ENCODE data around the gene OR6J1. TPM values are rescaled to one million over a fixed set of nuclear protein-coding genes. Genes with fewer than 3 reads are reported as not detected.

The OR6J1 gene
- total and polyA plus RNA-seq, 12 donors, result not detected

DNA sequence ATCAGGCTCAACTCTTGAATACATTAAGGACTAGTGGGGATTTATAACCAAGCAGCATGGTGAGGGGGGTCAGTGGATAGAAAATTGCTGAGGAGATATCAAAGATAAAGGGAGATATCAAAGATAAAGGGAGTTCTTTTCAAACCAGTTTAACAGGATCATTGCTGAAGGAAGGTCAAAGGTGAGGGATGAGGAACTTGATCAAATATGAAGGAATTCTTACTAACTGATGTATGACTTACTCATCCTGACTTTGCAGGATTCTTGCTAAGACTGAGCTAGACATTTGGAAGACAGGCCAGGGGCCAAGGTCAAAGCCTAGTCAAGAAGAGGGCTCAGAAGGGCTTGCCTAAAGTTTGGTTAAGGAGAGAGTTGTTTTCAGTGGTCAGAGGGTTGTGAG, 41.3 kb downstream of the OR6J1 start:
- no peaks in the 10 kb centered on the region for H3K9me3 ChIP-seq (replicated peaks in 1 of 3)
- DNase-seq, result no peak
- H3K4me3 ChIP-seq, result no peak overlapping the region
- TF ChIP-seq, protein P1, sequence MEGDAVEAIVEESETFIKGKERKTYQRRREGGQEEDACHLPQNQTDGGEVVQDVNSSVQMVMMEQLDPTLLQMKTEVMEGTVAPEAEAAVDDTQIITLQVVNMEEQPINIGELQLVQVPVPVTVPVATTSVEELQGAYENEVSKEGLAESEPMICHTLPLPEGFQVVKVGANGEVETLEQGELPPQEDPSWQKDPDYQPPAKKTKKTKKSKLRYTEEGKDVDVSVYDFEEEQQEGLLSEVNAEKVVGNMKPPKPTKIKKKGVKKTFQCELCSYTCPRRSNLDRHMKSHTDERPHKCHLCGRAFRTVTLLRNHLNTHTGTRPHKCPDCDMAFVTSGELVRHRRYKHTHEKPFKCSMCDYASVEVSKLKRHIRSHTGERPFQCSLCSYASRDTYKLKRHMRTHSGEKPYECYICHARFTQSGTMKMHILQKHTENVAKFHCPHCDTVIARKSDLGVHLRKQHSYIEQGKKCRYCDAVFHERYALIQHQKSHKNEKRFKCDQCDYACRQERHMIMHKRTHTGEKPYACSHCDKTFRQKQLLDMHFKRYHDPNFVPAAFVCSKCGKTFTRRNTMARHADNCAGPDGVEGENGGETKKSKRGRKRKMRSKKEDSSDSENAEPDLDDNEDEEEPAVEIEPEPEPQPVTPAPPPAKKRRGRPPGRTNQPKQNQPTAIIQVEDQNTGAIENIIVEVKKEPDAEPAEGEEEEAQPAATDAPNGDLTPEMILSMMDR (IDR thresholded peaks at IDR 0.05), result no peak
- TF ChIP-seq POLR2A (IDR thresholded peaks at IDR 0.05), result no peak
- intact Hi-C loops (cut with DNase I), result no loop called here
- peaks cover 0 to 63% of the 10 kb centered on the region in 2 donors for H3K36me3 ChIP-seq (replicated peaks in 1 of 2)
- peaks cover 13 to 25% of the 10 kb centered on the region in 2 donors for H3K4me1 ChIP-seq (replicated peaks in 1 of 2)
- H3K27me3 ChIP-seq, result no peaks in the 10 kb centered on the region
- no peak overlapping the region for H3K27ac ChIP-seq

DNA sequence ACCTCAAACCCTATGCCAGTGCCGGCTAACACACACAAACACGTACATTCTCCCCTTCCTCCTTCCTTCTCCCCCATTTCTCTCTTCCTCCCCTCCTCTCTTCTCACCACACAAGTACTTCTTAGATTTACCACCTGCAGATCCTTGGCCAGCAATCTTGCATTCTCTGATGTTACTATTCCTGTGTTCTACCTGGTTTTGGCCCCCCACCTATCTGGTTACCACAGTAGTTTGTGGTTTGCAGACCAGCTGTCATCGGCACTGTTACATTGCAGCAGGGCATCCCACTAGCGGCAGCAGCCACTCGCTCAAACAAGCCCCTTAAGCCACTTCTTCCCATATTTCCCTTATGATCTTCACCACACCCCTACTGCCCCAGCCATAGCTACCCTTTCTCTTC, 42.2 kb downstream of the OR6J1 start:
- Histone ChIP-seq H3K4me1 (replicated peaks in 1 of 2) (peaks cover 13 to 33% of the 10 kb centered on the region in 2 donors), H3K4me3 (no peak overlapping the region), H3K9me3 (replicated peaks in 1 of 3) (no peaks in the 10 kb centered on the region), H3K36me3 (replicated peaks in 1 of 2) (peaks cover 0 to 55% of the 10 kb centered on the region in 2 donors), H3K27ac (no peak overlapping the region), H3K27me3 (no peaks in the 10 kb centered on the region)
- no peak for TF ChIP-seq POLR2A (IDR thresholded peaks at IDR 0.05)
- 85 to 91% (median 87%) methylated on average over 5 of the region's 5 CpGs for WGBS, 4 donors
- DNase-seq, result no peak
- intact Hi-C loops (cut with DNase I), result no loop called here

DNA sequence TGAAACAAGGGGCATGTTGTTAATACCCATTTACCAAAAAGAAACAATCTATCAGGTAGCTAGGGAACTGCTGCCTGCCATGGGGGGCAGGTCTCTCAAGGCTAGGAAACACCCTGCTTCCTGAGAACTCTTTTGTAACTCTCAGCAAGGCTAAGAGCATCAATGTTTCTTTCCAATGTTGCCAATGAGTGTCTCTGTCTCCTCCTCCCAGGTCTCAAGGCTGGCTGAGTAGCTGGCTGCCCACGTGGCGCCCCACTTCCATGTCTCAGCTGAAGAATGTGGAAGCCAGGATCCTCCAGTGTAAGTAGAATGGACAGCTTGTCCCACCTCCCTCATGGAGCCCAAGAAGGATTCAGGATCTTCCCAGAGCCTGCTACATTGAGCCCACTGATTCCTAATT, 42.7 kb downstream of the OR6J1 start:
- no peak overlapping the region for H3K4me3 ChIP-seq
- WGBS, 4 donors, result 71 to 87% (median 80%) methylated on average over 2 of the region's 2 CpGs
- TF ChIP-seq, protein P1 (IDR thresholded peaks at IDR 0.05), result no peak
- H3K9me3 ChIP-seq (replicated peaks in 1 of 3), result no peaks in the 10 kb centered on the region
- H3K27ac ChIP-seq, result no peak overlapping the region
- intact Hi-C loops (cut with DNase I), result no loop called here
- no peaks in the 10 kb centered on the region for H3K27me3 ChIP-seq
- DNase-seq, result no peak
- peaks cover 0 to 49% of the 10 kb centered on the region in 2 donors for H3K36me3 ChIP-seq (replicated peaks in 1 of 2)
- H3K4me1 ChIP-seq (replicated peaks in 1 of 2), result peaks cover 13 to 33% of the 10 kb centered on the region in 2 donors

DNA sequence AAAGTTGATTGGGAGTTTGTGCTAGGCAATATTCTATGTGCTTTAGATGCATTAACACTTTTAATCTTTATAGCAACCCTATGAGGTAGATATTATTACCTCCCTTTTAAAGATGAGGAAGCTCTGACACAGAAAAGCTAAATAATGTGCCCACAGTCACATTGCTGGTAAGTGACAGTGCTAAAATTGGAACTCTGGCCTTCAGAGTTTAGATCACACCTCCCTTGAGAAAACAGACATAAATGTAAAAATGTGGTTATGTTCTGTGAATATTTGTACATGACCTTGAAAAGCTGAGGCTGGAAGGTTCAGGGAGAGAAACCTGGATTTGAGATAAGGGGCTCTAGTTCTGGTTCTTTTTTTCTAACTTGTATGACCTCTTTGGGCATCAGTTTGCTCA, 44.1 kb downstream of the OR6J1 start:
- Histone ChIP-seq H3K27me3 (no peaks in the 10 kb centered on the region), H3K4me1 (replicated peaks in 1 of 2) (peaks cover 13 to 33% of the 10 kb centered on the region in 2 donors), H3K9me3 (replicated peaks in 1 of 3) (no peaks in the 10 kb centered on the region), H3K4me3 (peak overlapping the region in 1 of 4 donors; percentile 83), H3K36me3 (replicated peaks in 1 of 2) (peaks cover 0 to 35% of the 10 kb centered on the region in 2 donors), H3K27ac (no peak overlapping the region)
- intact Hi-C loops (cut with DNase I), result no loop called here
- DNase-seq, result no peak
- TF ChIP-seq, protein P1 (IDR thresholded peaks at IDR 0.05), result no peak
- TF ChIP-seq POLR2A (IDR thresholded peaks at IDR 0.05), result no peak

DNA sequence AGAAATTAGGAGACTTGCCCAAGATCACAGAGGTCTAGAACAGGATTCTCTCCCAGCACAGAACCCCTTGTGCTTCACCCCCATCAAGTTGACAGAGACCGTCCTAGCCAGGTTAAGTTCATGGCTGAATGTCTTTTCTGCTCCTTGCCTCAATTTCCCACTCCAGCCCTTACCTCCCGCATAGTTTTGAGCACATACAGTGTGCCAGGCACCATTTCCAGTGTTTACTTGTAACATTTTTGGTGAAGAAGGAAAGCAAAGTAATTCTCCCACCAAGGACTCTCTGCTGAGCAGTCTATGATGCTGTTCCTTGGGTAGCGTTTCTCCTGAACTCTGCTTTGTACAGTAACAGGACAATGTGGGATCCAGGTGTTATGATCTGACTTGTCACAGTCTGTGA, 44.8 kb downstream of the OR6J1 start:
- Histone ChIP-seq H3K9me3 (replicated peaks in 1 of 3) (no peaks in the 10 kb centered on the region), H3K4me3 (peak overlapping the region in 1 of 4 donors; percentile 83), H3K27me3 (no peaks in the 10 kb centered on the region), H3K36me3 (replicated peaks in 1 of 2) (peaks cover 0 to 28% of the 10 kb centered on the region in 2 donors), H3K27ac (peak overlapping the region in 2 of 5 donors; percentile 91 to 93), H3K4me1 (replicated peaks in 1 of 2) (peaks cover 13 to 33% of the 10 kb centered on the region in 2 donors)
- WGBS, 4 donors, result 80 to 89% (median 82%) methylated on average over 3 of the region's 3 CpGs
- intact Hi-C loops (cut with DNase I), result no loop called here
- TF ChIP-seq POLR2A (IDR thresholded peaks at IDR 0.05), result no peak
- TF ChIP-seq, protein P1 (IDR thresholded peaks at IDR 0.05), result no peak
- DNase-seq, result no peak
